GM19035 (cell line): ENCODE data around the gene DCTN2.
"Not testable (repeated sequence)": the region's sequence is repeated elsewhere in the genome, so short reads cannot be mapped to it uniquely, and the experiment has no call there.

Source experiments
- ATAC-seq: cut with Tn5 transposase; IDR thresholded peaks from one replicate; pipeline ENCODE4 v1.9.1; 2021; ENCODE audit not compliant: unreplicated experiment

Gene DCTN2

DNA sequence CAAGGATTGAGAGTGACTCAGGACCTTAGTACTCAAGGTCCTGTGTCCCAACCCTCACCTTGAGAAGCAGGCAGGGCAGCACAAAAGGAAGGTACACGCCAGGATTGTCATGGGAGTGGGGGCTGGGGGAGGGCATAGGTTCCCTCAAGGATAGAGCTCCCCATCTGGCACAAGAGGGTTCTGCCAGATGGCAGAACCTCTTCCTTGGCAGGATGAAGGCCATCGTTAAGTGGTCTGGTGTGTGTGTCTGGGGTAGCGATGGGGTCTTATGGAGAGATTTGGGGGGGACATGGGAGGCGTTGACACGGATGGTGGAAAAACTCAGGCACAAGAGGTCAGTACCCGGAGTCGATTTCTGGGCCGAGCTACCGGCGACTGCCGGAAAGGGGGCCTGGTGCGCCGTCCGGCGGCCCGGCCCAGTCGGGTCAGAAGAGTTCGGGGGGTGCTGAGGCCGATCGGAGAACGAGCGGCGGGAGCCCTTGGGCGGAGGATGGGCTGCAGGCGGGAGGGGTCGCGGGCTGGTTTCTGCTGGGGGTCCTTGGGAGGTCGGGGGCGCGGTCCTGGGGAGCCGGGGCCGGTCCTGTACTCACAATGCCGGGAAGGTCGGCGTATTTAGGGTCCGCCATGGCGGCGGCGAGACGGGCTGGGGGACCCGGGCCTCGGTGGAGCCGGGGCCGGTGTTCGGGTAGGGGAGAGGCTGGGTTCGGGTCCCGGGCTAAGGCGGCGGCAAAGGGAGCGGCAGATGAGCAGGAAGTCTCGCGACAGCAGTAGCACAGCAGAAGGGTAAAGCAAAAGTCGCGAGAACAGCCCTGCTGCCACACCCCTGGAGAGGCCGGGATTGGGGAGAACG, at the start of gene DCTN2:
DCTN2 (minus strand) TSS at position 755 of the 850 bp plus-strand sequence; CDS start at position 626, 129 bp downstream.
- peak; percentile 97 for ATAC-seq

DNA sequence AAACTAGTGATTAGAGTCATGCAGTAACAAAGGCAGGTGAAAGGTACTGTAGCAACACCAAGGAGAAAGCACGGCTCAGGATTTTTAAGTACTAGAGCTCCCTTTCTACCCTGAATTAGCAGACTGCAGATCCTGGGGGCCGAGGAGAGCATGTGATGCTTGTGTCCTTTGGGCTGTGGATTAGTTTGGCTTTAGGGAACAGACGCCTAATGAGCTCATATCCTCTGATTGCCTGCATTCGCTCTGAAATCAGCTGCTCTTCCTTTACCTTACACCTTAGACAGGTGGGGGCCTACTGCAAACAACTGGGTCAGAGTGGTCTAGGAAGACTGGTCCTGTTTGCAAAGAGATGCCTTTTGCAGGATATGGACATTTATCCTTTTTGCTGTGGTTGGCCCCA, 46.2 kb upstream of the DCTN2 start:
- ATAC-seq = no peak

DNA sequence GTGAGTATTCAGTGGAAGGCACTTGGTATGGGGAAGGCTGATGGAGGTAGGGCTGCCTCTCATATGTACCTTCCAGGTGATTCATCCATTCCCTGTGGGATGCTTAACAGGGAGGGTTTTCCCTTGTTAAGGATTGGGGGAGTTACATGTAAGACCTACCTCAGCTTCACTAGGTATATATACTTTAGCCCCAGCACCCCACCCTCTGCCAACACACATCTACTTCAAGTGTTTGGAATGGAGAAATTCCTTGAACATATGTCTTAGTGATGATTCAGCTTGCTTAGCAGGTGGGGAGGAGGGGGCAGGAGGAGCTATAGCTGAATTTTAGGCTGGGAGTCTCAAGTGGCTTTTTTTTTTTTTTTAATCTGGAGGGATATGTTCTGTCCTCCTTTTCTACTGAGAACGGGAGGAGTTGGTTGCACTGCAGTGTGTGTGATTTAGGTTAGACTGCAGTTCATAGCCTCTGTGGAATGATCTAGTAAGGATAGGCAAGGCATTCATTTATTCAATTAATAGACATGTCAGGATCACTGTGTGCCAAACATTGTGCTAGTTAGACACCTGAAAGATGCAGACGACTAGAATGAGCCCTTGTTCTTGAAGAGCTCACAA, 45.7 kb upstream of the DCTN2 start:
- no peak for ATAC-seq

DNA sequence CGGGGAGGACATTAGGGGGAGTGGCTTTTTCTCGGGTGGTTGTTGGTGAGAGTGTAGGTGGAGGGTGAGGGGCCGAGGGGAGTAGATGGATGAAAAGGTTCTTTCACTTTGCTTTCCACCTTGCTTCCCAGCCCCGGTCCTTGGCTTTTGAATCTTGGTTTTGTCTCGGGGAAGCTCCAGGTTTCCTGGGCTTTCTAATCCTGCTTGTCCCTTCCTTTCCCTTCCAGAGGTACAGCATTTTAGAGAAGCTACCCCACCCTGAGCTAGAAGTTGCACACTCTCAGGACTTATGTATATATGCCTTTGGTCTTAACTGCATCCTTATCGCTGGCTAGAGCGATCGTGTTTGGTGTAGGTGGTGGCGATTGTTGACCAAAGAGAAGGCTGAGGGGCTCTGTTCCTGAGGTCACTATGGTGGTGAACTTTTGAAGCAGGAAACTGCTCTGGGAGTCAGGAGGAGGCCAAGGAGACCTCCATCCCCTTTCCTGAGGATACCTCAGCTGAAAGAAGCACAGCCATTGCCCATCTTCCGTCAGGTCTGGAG, 44.9 kb upstream of the DCTN2 start:
- no peak for ATAC-seq

DNA sequence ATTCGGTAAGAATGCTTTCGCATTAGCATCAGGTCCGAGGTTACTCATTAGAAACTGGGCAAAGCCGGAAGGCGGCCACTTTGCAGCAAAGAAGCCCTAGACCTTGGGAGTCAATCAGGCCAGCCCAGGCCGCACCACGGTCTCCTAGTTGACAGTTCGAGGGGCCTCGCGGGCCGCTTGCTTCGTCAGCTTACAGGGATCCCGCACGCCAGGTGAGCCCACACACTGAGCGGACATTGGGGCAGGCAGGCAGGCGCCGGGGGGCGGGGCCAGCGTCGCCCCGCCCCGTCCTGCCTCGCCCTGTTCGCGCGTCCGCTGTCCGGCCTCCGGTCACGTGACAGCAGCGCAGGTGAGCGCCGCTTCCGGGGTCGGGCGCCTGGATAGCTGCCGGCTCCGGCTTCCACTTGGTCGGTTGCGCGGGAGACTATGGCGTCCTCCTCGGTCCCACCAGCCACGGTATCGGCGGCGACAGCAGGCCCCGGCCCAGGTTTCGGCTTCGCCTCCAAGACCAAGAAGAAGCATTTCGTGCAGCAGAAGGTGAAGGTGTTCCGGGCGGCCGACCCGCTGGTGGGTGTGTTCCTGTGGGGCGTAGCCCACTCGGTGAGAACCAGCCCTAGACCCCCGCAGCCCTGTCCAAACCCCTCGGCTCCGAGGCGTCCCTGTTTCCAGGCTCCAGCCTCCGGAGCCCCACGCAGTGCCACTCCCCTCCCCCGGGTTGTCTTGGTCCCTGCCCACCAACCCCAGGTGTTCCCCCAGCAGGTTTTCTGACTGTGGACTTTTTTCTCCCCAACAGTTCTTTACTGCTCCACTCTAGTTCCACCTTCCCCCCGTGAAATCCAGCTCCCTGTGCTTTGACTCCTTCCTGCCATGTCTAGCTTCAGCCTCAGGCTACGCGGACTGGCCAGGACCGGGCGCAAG, 44.1 kb upstream of the DCTN2 start, which contains the start of gene PIP4K2C:
PIP4K2C (plus strand) TSS at position 329 of the 918 bp plus-strand sequence; CDS start at position 427, 98 bp downstream.
- ATAC-seq = peak; percentile 94

DNA sequence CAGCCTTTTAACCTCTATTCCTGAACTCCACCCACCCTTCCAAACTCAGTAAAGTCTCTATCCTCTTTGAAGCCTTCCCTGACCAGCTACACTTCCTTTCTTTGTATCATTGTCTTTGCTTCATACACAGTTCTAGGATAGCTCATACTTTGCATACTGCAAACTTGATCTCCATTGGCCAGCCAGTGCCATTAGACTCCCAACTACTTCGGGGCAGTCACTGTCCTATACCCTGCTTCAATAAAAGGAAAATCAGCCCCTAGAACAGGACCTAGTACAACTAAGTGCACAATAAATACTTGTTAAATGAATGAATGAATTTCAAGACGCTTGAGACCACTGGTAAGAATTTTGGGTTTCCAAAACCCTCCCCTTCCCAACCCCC, 43.5 kb upstream of the DCTN2 start:
- no peak for ATAC-seq

DNA sequence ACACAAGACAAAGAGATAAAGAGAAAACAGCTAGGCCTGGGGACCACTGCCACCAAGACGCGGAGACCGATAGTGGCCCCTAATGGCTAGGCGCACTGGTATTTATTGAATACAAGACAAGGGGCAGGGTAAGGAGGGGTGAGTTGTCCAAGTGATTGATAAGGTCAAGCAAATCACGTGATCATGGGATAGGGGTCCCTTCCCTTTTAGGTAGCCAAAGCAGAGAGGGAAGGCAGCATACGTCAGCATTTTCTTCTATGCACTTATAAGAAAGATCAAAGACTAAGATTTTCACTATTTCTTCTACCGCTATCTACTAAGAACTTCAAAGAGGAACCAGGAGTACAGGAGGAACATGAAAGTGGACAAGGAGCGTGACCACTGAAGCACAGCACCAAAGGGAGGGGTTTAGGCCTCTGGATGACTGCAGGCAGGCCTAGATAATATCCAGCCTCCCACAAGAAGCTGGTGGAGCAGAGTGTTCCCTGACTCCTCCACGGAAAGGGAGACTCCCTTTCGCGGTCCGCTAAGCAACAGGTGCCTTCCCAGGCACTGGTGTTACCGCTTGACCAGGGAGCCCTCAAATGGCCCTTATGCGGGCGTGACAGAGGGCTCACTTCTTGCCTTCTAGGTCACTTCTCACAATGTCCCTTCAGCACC, 42.1 kb upstream of the DCTN2 start:
- not testable (repeated sequence) for ATAC-seq

DNA sequence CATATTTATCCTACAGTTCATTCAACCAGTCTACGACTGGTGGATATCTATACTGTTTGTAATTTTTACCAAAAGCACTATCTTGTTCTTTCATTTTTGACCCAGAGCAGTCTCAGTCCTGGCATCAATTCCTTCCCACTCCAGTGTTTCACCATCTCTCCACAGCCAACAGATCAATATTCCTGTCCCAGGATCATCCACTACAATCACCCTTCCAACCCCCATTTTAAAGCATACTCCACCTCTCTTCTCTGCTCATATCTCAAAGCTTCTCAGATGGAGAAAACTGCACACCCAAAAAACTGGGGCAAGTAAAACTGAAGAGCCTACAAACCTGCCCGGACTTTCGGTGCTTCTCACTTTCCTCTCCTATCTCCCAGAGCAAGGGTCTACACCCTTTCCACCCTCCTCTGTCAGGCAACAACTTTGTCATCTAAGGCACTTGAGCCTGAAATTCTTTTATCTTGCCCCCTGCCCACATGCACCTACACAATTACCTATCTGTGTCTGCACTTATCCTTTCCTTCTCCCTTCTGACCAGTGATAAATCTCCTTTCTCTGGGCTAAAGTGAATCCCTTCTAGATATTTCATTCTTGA, 39.9 kb upstream of the DCTN2 start:
- no peak for ATAC-seq

DNA sequence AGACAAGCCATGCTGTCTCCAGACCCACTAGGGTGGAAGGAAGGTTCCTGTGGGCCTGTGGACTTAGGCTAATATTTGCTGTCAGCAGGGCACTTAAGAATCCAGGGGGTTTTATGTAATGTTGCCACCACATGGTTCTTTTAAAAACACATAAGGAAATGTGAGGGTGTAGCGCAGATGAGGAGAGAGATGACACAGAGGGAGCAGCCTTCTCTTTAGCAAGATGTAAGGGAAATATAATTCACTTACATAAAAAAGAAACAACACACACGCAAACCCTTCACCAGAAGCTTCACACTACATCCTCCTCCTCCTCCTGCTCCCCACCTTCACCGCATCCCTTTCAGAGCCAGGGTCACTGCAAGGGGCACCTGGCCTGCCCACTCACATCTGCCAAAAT, 39.1 kb upstream of the DCTN2 start:
- ATAC-seq = no peak

DNA sequence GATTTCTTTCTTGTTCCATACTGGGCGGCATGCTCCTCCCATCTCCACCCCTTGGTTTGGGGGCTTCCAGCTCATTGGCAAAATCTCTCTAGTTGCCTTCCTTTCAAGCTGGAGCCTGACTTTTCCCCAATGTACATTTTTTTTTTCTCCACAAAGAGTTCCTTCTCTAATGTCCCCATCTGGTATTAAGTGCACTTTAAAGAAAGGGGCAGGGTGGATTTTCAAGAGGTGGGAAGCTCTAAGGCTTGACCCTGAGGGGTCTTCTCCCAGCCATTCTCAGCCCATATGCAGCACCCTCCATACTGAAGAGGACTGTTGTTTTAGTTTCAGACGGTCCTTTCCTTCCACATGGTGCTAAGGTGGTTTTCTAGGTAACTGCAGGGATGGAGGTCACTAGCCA, 38.2 kb upstream of the DCTN2 start:
- ATAC-seq = no peak

DNA sequence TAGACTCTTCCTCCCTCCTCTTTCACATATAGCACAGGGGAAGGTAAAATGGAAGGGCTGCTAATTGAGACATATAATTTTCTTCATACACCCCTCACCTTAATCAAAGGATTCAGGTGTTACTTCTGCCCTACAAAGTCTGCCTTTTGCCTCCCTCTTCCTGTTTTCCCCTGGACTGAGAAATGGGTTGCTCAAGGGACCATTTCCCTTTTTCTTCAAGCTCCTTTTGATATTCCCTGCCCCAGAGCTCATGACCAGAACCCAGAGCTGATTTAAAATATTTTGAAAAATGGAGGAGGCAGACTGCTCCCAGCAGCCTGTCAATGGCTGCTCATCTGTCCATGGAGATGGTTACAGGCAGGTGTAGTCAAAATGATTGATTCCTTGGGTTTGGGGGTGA, 37.7 kb upstream of the DCTN2 start:
- ATAC-seq = no peak

DNA sequence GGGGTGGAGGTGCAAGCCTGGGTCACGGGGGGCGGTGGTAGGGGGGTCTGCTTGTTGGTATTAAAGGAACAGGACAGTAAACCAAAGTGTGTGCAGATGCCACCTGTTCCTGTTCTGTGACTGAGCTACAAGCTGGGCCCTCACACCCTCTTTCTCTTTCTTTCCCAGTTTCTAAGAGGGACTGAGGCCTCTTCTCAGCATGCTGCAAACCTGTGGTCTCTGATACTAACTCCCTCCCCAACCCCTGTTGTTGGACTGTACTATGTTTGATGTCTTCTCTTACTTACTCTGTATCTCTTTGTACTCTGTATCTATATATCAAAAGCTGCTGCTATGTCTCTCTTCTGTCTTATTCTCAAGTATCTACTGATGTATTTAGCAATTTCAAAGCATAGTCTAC, 37.1 kb upstream of the DCTN2 start:
- ATAC-seq = no peak

DNA sequence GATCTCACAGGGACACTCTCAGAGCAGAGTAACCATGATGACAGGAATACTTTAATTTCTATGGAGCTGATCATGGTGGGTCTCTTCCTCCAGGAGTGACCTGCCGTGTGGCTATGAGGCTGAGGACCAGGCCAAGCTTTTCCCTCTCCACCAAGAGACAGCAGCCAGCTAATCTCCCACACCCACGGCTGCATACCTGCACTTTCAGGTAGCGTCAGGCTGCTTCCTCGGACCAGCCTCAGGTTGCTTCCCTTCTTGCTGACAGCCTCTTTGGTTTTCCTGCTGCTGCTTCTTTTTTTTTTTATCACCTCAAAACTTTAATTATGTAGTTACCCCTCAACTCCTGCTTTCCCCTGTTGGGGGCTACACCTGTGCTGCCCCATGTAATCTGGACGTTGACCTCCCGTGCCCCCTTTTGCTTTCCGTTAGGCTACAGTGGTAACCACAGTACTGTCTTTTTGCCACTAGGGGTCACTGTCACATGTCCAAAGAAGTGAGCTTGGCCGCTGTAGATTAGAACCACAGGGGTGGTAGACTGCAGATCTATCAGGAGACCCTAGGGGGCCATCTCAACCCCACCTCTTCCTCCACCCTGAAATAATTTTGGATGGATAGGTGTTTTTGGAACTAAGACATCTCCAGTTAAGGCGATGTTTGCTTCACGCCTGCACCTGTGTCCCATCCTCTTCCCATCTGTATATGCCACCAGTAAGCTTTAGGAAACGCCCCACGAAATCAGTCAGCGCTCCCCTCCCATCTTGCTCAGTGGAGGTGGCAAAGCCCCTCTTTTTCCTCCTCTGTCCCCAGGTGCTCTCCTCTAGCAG, 36.2 kb upstream of the DCTN2 start:
- peak; percentile 97 for ATAC-seq

DNA sequence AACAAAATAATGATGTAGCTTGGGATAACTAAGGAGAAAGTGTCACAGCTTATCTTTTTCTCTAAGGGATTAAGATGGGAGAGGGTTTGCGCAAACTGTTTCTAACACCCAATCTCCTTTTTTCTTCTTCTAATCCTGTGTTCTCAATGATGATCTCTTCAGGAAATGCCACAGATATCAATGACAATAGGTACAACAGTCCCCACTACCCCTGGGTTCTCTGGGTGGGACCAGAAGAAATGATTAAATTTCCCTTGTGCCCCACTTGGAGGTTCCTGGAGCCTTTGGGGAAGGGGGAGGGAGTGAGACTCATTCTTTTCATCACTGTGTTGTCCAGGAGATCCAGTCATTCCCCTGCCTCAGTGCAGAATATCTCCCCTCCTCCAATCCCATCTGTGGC, 35.4 kb upstream of the DCTN2 start:
- ATAC-seq = no peak

DNA sequence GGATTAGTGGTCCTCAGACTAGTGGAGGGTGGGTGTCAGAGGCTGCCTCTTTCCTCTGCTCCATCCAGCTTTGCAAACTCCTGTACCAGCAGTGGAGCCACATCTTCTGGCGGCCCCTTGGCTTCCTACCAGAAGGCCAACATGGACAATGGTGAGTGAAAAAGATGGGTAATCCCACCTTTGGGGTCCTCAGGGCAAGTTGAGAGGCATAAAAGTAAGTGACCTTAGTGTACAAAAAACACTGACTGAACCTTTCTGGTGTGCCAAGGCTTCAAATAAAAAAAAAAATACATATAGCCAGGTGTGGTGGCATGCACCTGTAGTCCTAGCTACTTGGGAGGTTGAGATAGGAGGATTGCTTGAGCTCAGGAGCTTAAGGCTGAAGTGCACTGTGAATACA, 34.8 kb upstream of the DCTN2 start:
- no peak for ATAC-seq

DNA sequence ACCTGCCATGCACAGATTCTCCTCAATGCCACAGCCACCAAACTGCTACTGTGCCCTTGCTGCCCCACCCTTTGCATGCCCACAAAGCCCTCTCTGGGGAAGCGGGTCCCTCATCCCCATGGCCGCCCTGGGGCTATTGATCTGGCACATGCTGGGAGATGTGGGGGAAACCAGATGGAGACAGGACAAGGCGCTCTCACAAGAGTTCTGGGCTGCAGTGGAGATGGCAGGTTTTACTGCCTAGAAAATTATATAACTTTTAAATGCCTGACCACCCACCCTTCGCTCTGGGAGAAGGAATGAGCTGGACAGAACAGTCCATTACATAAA, 33.4 kb upstream of the DCTN2 start:
- ATAC-seq = no peak

DNA sequence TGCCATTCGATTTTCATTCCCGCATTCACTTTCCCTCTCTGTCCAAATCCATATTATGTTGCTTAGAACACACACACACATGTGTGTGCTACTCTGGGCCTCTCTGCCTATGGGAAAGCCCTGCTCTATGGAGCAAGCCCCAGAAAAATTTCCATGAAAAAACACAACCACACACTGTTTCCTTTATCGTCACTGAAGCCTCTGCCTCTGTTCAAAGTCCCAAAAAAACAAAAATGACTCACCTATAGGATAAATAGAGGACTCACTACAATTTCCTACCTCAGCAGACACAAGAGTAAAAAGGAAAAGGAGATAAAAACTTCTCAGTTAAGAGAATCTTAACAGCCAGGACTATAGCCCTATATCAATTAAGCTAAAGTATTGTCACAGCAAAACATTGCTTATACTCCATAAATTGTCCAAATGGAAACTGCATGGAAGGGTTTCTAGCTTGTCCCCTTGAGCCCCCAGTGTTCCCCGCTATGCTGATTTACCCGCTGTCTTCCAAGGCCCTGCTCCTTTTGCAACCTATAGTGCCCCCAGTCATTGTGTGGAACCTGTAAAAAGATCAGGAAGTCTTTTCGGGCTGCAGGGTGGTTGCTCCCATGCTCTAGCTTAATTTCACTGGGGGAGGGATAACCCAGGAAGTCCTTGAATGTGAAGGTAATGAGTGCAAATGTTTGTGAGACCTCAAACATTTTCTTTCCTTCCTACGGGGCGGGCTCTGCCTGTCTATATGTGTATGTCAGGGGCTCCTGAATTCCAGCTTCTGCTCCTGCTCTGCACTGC, 32.9 kb upstream of the DCTN2 start:
- no peak for ATAC-seq

DNA sequence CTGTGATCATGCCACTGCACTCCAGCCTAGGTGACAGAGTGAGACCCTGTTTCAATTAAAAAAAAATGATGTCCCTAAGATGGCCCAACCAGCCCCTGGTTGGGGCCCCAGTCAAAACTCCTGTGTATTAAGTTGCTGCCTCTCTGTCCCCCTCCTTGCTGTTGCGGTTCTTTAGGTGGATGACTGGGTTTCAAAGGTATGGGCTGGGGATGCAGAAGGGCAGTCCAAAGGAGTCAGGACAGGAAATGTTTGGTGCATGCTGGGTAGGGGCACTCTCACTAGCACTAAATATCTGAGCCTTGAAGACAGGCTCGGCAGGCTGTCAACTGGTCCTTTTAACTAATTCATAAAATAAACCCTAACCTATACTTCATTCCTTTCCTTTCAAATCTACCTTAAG, 32.0 kb upstream of the DCTN2 start:
- ATAC-seq = no peak
